ENCODE data around the gene CDH13.

CDH13 gene

DNA sequence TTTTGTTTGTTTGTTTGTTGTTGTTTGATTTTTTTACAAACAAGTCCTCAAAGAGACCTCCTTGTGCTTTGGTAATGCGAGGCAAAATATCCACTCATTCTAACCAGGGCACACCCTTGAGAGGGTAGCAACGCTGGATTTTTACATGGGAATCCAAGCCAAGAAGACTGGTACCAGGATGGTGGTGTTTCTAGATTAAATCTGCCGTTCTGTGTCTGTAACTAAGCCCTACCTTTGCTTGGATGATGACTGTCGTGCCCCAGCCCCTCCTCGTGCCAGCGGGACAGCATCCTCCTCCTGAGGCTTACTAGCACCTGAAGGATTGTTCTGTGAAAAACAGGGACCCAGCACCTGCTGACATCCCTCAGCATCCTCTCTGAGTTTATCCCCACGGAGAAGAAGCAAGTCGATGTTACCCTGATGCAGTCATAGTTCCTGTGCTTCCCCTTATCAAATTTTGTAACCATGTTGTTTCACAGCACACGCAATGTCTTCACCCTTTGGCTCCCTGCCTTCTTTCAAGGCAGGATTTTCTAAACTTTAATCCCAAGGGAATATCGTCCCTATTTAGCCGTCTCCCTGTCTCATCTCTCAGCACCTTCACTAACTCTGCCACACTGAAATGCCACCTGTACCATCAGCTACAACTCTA, 1175.9 kb downstream of the CDH13 start:
- no peak for DNase-seq

DNA sequence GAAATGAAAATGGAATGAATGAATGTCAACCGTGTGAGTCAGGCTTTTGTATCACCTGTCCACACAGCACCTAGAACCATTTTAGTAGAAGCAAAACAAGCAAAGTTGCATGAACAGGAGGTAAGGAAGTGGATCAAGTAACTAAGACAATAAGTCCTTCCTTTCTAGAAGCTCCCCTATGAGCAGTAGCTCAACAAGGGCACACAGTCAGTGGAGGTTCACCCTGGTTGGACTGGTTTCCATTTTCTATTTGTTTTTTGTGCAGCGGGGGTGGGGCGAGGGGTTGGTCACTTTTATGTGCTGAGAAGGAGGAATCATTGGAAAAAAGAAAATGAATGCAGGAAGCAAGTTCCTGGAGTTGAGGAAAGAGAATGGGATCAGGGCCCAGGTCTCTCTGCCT, 1177.0 kb downstream of the CDH13 start:
- DNase-seq = no peak

DNA sequence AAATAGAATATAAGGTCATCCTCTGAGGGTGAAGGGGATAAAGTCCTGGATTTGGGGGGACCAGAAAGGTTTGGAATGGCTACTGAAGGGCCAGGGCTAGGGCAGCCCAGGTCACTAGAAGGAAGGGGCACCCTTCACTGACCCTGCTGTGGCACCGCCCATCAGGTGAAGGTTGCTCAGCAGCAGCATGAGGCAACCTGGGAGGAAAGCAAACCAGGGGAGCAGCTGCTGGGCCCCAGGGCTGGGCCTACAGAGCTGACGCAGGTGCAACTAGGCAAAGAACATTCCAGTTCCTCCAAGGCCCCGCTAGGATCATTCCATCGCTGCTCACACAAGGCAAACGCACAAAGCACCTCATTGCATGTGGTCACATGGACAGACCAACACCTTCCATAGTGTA, 1177.6 kb downstream of the CDH13 start:
- no peak for DNase-seq

DNA sequence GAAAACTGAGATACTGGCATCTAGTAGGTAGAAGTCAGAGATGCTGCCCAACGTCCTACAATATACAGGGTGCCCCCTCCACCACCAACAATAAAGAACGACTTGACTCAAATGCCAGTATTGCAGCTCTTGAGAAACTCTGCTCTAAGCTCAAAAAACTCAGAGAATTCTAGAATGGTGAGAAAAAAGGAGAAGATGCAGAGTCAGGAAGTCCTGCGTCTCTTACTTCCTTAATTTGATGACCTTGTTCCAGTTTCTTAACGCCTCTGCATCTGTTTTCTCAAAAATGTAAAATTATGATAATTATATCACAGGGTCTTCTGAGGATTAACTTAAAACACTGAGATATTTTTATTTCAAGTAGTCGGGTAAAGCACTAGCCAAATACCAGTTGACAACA, 1179.3 kb downstream of the CDH13 start:
- no peak for DNase-seq

DNA sequence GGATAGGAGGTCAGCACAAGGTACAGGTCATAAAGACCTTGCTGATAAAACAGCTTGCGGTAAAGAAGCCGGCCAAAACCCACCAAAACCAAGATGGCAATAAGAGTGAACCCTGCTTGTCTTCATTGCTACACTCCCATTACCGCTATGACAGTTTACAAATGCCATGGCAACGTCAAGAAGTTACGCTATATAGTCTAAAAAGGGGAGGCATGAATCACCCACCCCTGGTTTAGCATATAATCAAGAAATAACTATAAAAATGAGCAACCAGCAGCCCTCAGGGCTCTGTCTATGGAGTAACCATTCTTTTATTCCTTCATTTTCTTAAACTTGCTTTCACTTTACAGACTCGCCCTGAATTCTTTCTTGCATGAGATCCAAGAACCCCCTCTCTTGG, 1180.0 kb downstream of the CDH13 start:
- DNase-seq = no peak

DNA sequence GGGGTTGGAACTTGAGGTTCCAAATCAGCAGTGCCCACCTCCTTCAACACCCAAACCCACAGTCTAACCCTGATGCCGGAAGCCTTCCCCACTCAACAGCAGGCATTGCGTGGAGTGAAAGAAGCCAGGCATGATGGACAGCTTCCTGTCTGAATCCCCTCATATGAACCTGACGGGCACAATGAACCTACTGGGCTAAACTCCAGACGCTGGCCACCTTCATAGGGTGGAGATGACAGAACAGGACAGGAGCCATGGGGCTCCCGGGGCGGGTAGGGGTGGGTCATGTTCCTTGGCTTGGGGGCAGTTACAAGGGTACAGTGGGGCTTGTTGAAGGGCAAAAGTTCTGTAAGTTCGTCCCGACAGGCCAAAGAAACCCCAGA, 1180.5 kb downstream of the CDH13 start:
- DNase-seq = no peak

DNA sequence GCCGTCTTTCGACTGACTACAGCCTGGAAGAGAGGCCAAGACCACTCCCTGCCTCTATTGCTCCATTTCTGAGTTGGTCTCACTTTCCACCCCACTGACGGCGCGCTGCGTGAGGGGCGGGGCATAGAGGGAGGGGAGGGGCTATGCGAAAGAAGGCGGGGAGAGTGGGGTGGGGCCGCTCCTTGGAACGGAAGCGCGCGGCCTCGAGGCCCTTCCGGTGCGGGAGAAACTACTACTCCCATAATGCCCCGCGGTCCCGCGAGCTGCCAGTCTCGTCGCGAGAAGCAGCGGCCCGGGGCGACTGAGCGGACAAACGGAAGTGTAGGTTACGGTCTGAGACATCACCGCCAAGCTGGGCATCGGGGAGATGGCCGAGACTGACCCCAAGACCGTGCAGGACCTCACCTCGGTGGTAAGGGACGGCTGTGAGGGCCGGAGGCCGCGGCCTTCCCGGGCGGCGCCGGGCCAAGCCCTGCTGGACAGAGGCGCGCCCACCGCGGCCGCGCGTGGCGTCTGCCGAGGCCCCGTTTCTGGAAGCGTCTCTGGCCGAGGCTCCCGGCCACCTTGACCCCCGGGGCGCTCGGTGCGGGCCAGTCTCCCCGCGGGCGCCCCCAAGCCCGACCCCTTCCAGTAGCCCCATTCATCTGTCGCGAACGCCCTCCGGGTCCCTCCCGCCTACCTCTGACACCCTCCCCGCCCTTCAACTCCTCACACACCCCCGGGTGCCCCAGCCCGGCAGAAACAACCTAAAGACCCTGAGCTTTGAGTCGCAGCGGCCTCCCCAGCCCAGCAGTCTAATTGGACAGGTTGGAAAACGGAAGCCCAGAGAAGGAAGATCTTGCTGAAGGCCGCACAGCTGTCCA, 1181.2 kb downstream of the CDH13 start, which contains the start of gene HSBP1:
TSS of gene HSBP1 (plus strand) at position 269 of the 863 bp plus-strand sequence. CDS start at position 368, 99 bp downstream.
- DNase-seq = peak; percentile 91

DNA sequence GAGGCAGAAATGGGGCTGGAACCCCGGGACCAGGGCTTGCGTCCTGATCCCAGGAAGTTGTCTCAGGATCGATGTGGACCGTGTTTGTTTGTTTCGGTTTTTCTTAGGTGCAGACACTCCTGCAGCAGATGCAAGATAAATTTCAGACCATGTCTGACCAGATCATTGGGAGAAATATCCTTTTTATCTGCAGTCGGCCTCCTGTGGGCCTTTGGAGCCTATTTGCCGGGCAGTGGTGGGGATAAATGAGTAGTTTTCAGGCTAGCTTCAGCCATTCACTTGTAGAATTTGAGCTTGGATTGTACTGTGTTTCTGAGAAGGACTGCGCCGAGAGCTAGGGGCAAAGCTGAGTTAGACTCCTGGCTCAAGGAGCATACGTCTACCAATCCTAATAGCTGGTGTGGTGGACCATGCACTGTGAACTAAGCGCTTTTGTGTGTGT, 1181.8 kb downstream of the CDH13 start:
- DNase-seq = no peak

DNA sequence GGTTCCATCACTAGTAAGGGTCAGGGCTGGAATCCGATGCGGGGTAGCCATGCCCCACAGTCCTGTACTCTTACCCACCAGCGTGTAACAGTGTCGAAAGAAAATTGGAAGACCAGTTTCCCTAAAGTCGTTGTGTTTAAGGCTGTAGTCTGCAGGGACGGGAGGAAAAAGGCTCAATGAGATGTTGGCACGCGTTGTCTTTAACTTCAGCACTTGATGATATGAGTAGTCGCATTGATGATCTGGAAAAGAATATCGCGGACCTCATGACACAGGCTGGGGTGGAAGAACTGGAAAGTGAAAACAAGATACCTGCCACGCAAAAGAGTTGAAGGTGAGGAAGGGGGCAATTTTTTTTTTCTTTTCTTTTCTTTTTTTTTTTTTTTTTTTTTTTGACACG, 1182.3 kb downstream of the CDH13 start:
- DNase-seq = no peak

DNA sequence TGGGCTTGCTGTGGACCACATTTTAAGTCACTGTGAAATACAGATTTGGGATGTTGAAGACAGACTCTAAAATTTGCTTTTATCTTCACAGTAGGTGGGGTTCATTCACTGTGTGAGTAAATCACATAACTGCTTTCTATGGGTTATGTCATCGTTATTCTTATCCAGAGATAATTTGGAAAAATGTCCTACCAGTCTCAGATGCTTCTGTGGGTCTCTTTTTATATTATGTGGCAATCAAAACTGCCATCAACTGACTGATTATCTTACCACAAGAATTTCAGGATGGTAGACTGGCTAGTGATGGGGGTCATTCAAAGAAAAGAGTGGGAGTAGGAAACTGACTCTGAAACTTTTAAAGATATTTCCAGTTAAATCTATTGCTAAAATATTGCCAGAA, 1184.1 kb downstream of the CDH13 start:
- no peak for DNase-seq

DNA sequence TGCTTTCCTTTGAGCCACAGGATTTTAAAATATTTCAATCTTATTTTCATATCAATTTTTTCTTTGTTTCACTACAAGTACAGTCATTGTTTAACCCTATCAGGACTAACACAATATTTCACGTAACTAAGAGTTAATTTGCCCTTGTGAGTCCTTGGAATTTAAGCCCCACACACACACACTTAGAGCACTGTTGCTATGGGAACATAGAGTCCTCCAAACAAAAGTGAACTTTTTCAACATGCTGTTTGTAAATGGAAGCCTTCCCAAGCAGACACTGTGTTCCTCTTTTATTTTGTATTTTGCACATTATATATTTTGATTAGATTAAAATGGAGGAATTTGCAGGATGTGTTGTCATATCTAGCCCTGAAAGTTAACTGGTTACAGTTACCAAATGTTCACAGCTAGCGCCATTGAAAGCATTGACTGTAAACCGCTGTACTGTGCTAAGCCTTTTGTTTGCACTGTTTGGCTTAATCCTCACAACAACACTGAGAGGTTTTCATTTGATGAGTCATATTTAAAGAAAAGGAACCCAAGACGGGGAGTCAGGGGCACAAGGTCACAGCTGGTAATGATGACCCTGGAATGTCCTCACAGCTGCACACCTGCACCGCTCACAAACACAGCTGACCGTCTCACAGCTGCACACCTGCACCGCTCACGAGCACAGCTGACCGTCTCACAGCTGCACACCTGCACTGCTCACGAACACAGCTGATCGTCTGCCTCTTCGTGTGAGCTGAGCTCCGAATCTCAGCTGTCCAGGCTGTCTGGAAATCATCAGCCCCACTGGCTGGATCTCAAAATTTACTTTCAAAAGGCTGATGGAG, 1187.3 kb downstream of the CDH13 start:
- no peak for DNase-seq

DNA sequence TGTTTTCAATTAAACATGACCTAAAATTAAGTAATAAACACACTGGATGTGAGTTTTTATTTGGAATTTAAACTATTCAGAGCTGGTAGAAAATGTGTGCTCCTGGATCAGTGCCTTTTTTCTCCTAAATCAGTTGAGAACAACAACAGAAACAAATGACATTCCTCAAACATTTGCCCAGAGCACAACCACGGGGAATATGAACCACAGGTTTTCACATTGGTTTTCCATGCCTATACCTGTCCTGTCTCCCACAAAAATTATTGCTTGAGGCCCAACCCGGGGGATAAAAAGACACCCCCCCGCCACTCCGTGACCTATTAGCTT, 1187.9 kb downstream of the CDH13 start:
- DNase-seq = no peak

DNA sequence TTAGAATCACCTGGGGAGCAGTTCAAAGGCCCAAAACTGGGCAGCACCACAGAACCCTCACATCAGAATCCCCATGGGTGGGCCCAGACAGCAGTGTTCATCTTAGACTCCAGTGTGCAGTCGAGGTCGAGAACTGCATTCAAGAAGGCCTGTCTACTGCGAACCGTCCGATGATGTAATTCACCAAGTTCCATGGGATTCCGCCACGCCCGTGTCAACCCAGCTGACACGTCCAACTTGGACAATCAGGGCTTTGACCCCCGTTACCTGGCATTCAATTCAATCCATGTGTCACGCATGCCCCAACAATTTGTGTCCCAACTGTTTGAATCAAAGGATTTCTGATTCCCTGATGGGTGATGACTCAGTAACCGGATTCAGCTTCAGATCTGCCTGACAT, 1190.3 kb downstream of the CDH13 start:
- no peak for DNase-seq

DNA sequence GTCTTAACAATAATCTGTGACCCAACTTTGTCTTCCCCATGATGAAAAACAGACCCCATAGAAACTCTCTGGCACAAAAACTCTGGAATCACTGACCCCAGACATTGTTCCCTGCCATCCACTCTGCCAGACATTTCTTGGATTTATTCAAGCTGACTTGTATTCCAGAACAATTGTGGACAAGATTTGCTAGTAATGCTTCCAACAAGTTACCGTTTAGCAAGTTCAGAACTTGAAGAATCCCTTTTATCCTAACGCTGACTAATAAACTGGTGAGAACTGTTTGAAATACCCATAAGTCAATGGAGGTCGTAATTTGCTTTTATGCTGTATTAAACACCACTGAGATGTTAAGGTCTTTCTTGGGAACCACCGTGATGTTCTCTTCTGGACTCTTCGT, 1191.5 kb downstream of the CDH13 start:
- DNase-seq = no peak

DNA sequence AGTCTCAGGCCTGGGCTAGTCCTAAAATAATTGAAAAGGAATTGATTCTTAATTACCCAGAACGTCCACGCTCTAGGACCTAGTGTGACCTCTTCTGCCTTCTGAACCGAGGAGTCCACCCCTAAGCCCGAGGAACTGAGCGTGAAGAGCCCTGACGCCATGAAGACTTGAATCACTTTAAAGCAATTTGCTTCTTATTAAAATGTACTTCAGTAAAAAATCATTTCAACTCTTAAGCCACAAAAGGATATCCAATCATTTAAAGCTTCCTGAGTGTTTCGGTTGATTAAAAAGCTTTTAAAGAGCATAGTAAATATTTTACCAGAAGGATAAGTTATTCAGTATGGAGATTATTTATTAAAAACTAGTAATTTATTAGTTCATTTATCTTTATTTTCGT, 1192.6 kb downstream of the CDH13 start:
- DNase-seq = no peak

DNA sequence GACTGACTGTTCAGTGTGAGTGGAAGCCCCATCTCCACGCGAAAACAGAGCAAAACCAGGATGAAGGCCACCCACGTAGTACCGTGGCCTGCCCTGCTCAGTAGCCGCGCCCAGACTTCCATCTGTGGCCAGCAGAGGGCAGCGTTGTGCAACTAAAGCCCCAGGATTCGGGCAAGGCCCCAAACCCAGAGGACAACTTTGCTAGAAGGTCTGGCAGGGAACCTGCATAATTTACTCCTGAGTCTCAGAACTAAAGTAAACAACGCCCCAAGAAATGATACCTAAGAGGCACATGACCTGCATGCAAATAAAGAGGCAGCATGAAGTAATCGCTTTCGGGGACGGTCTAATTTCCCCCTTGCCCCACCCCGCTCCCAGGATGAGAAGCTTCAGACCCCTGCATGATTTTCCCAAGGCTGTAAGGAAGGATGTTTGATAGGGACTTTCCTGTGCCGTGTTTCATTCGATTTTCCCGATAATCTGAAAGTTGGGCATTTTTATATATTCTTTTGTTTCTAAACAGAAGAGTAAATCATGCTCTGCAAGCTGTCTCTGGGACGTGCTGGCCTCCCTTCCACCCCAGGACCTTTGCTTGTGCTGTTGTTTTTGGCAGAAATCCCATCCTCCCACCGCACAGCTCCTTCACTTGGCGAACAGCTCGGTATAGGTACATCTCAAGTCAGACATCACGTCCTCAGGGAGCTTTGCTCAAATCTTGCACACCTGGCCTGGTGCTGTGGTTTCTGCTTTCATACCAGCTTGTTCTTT, 1199.6 kb downstream of the CDH13 start:
- DNase-seq = peak; percentile 77

DNA sequence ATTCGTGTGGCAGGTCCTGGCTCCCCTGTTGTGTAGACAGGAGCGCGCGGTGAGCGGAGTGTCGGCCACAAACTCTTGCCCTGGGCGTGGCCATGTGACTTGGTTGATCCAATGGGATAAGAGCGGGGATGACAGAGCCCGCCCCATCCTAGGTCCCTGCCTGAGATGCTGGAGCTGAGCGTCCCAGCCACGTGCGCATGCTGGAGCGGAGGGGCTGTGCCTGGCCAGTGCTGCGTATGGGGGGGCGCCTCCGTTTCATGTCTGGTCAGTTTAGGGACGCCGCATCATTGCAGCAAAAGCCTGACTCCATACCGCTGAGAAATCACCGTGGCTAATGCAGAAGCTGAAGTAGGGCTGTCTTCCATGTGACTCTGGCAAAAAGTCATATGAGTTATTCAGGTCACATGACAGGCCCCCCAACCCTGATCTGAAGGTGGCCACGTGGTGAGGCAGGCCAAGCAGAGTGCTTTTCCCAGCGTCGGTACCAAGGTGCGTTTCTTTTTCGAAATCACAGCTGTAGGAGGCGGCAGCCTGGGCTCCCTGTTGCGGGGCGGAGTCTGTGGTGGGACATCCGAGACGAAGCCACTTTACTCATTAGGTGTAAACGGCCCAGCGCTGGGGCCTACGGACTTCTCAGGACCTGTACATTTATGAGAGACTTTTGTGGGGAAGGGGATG, 1203.5 kb downstream of the CDH13 start:
- DNase-seq = no peak

DNA sequence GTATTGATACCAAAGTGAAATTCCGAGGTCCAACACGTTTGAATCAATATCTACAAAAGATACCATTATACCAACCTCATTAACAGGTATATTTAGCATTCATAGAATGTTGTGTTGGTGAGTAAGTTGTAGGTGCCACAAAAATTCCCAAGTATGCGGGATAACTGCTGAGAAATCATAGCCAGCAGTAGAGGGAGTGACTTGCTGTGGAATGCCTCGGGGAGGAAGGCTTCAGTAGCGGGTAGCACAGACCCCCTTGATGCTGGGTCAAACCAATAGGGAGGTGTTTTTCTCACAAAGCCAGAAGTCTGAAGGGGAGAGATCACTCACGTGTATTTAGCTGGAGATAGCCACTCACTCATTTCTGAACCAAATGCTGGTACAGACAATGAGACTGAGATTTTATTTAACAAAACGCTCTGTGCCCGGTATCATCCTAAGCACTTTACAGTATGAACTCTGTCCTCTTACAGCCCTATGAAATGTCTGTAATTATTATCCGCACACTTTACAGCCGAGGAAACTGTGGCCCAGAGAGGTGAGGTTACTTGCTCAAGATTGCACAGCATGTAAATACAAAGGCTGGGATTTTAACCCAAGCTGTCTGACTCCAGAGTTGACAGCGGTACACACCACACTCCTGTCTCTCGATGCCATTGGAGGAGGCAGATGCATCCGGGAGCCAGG, 1204.1 kb downstream of the CDH13 start:
- DNase-seq = no peak

DNA sequence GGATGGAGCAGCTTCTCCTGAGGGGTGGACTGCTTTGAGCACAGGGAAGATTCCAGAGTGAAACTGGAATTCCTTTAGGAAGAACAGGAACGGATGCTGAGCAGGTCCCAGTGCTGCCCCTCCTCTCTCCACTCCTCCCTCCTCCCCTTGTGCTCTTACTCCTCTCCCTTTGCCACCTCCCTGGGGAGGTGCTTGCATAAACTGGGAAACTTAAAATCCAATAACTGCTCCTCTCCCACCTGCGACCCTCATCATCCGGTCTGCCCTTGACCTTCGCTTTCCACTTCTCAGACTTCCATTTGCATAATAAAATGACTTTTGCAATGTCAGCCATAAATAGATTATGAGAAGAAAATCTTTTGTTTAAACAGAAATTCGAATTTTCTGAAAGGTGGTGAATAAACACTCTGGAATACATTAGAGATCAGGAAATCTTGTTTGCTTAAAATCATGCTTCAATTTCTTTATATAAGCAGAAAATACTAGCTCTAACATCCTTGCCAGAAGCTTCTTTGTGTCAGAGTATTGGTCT, 1204.8 kb downstream of the CDH13 start:
- DNase-seq = no peak

DNA sequence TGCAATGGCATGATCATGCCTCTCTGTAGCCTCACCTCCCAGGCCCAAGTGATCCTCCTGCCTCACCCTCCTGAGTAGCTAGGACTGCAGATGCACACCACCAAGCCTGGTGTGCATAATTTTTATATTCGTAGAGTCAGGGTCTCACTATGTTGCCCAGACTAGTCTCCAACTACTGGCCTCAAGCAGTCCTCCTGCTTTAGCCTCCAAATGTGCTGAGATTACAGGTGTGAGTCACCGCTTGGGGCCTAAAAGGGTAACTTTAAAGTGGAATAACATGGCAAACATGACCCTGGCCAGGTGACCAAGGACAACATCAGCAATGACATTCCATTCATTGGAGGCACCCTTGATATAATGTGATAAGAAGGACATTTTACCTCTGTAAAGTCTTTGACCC, 1207.2 kb downstream of the CDH13 start:
- DNase-seq = no peak
